ENCODE results near the gene ADAMTS12. TPM values are rescaled to one million over a fixed set of nuclear protein-coding genes. Genes with fewer than 3 reads are reported as not detected.

The ADAMTS12 gene
- total and polyA plus RNA-seq, 10 of the 15 experiments (the other 5 are each of a cell fraction or from before 2014, with no cell fraction given): 0.11 to 35.8 (median 20.7) TPM

DNA sequence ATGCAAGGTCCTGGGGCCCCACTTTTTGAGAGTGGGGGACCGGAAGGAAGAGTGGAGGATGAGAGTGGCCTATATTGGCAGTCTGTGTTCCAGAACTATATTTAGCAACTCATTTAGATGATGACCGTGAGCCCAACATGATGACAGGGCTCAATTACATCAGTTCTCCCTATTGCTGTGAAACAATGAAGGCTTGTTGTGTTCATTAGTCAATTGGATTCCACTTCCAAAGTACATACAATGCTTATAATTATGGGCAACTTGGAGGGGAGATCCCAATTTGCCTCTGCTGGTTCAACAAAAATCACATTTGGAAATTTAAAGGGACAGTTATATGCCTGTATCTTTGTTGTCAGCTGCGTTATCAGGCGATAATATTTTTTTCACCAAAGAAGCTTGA, 360.0 kb downstream of the ADAMTS12 start:
- no peaks in the 10 kb centered on the region for H3K9me3 ChIP-seq (replicated peaks; ENCODE audit: control insufficient read depth, insufficient read depth, low read length)
- H3K4me3 ChIP-seq: no peak overlapping the region
- H4K20me1 ChIP-seq (ENCODE audit: control insufficient read depth, insufficient read depth): no peaks in the 10 kb centered on the region
- SMC1A ChIA-PET (ENCODE audit: uncharacterized antibody, unreplicated experiment): no interaction called here
- no peak overlapping the region for H3K4me2 ChIP-seq (ENCODE audit: control insufficient read depth, insufficient read depth)
- H3K4me1 ChIP-seq (ENCODE audit: control insufficient read depth, insufficient read depth, low read length): no peaks in the 10 kb centered on the region
- in situ Hi-C loops (cut with MboI) (no loop called here), intact Hi-C loops (cut with micrococcal nuclease; ENCODE audit: unreplicated experiment) (no loop called here)
- H3K9ac ChIP-seq (ENCODE audit: control insufficient read depth, insufficient read depth, low read length): no peak overlapping the region
- no peaks in the 10 kb centered on the region for H3K27me3 ChIP-seq (replicated peaks in 1 of 2; ENCODE audit: control insufficient read depth in 2 of 2, insufficient read depth in 2 of 2, low read length in 1 of 2)
- no peak for TF ChIP-seq SP1 (IDR thresholded peaks at IDR 0.05; ENCODE audit: low read depth, low read length)
- TF ChIP-seq RAD51 (IDR thresholded peaks at IDR 0.05): no peak
- TF ChIP-seq, protein P1, sequence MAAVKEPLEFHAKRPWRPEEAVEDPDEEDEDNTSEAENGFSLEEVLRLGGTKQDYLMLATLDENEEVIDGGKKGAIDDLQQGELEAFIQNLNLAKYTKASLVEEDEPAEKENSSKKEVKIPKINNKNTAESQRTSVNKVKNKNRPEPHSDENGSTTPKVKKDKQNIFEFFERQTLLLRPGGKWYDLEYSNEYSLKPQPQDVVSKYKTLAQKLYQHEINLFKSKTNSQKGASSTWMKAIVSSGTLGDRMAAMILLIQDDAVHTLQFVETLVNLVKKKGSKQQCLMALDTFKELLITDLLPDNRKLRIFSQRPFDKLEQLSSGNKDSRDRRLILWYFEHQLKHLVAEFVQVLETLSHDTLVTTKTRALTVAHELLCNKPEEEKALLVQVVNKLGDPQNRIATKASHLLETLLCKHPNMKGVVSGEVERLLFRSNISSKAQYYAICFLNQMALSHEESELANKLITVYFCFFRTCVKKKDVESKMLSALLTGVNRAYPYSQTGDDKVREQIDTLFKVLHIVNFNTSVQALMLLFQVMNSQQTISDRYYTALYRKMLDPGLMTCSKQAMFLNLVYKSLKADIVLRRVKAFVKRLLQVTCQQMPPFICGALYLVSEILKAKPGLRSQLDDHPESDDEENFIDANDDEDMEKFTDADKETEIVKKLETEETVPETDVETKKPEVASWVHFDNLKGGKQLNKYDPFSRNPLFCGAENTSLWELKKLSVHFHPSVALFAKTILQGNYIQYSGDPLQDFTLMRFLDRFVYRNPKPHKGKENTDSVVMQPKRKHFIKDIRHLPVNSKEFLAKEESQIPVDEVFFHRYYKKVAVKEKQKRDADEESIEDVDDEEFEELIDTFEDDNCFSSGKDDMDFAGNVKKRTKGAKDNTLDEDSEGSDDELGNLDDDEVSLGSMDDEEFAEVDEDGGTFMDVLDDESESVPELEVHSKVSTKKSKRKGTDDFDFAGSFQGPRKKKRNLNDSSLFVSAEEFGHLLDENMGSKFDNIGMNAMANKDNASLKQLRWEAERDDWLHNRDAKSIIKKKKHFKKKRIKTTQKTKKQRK (IDR thresholded peaks at IDR 0.05; ENCODE audit: low read depth, low read length): no peak
- TF ChIP-seq TAF1 (IDR thresholded peaks at IDR 0.05; ENCODE audit: borderline replicate concordance, low read depth, low read length): no peak
- TF ChIP-seq, protein P2, sequence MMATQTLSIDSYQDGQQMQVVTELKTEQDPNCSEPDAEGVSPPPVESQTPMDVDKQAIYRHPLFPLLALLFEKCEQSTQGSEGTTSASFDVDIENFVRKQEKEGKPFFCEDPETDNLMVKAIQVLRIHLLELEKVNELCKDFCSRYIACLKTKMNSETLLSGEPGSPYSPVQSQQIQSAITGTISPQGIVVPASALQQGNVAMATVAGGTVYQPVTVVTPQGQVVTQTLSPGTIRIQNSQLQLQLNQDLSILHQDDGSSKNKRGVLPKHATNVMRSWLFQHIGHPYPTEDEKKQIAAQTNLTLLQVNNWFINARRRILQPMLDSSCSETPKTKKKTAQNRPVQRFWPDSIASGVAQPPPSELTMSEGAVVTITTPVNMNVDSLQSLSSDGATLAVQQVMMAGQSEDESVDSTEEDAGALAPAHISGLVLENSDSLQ (IDR thresholded peaks at IDR 0.05): no peak
- no peak for TF ChIP-seq ETV6 (conservative IDR thresholded peaks at IDR 0.05 in 1 of 2, IDR thresholded peaks at IDR 0.05 in 1 of 2; ENCODE audit: borderline replicate concordance in 1 of 2, low read depth in 1 of 2)
- TF ChIP-seq KDM1A (IDR thresholded peaks at IDR 0.05; ENCODE audit: borderline replicate concordance): no peak
- TF ChIP-seq TBL1XR1 (IDR thresholded peaks at IDR 0.05; ENCODE audit: low read depth, low read length): no peak
- TF ChIP-seq NFYA (IDR thresholded peaks at IDR 0.05; ENCODE audit: borderline replicate concordance, low read depth, low read length): no peak
- TF ChIP-seq SIX5 (IDR thresholded peaks at IDR 0.05; ENCODE audit: low read depth, low read length, severe bottlenecking): no peak
- TF ChIP-seq, protein P3, sequence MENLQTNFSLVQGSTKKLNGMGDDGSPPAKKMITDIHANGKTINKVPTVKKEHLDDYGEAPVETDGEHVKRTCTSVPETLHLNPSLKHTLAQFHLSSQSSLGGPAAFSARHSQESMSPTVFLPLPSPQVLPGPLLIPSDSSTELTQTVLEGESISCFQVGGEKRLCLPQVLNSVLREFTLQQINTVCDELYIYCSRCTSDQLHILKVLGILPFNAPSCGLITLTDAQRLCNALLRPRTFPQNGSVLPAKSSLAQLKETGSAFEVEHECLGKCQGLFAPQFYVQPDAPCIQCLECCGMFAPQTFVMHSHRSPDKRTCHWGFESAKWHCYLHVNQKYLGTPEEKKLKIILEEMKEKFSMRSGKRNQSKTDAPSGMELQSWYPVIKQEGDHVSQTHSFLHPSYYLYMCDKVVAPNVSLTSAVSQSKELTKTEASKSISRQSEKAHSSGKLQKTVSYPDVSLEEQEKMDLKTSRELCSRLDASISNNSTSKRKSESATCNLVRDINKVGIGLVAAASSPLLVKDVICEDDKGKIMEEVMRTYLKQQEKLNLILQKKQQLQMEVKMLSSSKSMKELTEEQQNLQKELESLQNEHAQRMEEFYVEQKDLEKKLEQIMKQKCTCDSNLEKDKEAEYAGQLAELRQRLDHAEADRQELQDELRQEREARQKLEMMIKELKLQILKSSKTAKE (IDR thresholded peaks at IDR 0.05; ENCODE audit: low read depth, poor library complexity, severe bottlenecking): no peak
- TF ChIP-seq ATF3 (IDR thresholded peaks at IDR 0.05; ENCODE audit: borderline replicate concordance, extremely low read depth, low read depth, low read length): no peak
- TF ChIP-seq CHD1 (IDR thresholded peaks at IDR 0.05; ENCODE audit: low read depth, low read length): no peak
- no peak overlapping the region for H3K27ac ChIP-seq (ENCODE audit: control insufficient read depth, insufficient read depth)
- no peaks in the 10 kb centered on the region for H3K36me3 ChIP-seq (ENCODE audit: control insufficient read depth in 2 of 2, insufficient read depth in 2 of 2, low read length in 1 of 2)
- RAD21 ChIA-PET (ENCODE audit: unreplicated experiment): no interaction called here
- BruUV-seq (replicated peaks): no TSS peak
- FAIRE-seq: no peak
- POLR2A ChIA-PET: no interaction called here
- DNase-seq (ENCODE audit: low read depth, low spot score): no peak
- no peak for ATAC-seq
- H3K79me2 ChIP-seq (ENCODE audit: control insufficient read depth, insufficient read depth, low read length): no peaks in the 10 kb centered on the region
- 39% methylated on average over 4 of the region's 4 CpGs for WGBS (ENCODE audit: insufficient coverage, insufficient replicate concordance, low lambda C conversion rate, missing lambda C conversion rate)
- no peak overlapping the region for H2AFZ ChIP-seq (ENCODE audit: control insufficient read depth, low read depth, low read length)
- CTCF ChIA-PET: interaction anchor here (0.7 kb wide), 1 partner anchor 89 kb away, joined by 3 read pairs; no protein-coding TSS in a partner anchor
